Neural progenitor cell (in vitro differentiated cells): ENCODE data around the gene PLD2. TPM values are rescaled to one million over a fixed set of nuclear protein-coding genes. Genes with fewer than 3 reads are reported as not detected.

Experiments used
- DNase-seq: peaks from one replicate; pipeline ENCODE4 v3.0.0-alpha.2; 2016; ENCODE audit warnings: low spot score
- H2AFZ ChIP-seq: fragments of 200-600 bp; sonication (generic); replicated peaks from 2 replicates; pipeline ENCODE4 v1.6.1; 2016; ENCODE audit warnings: antibody characterized with exemption
- H3F3A ChIP-seq: fragments of 200-600 bp; sonication (generic); 2 replicates; pipeline ENCODE4 v1.6.1; 2016; ENCODE audit warnings: antibody characterized with exemption, low read depth
- H3K27ac ChIP-seq: fragments of 200-600 bp; sonication (generic); 2 replicates; pipeline ENCODE4 v1.5.1; 2016; ENCODE audit warnings: mild to moderate bottlenecking
- H3K27me3 ChIP-seq: fragments of 200-600 bp; sonication (generic); 2 replicates; pipeline ENCODE4 v1.6.1; 2016; ENCODE audit warnings: mild to moderate bottlenecking, moderate library complexity
- H3K36me3 ChIP-seq: fragments of 200-600 bp; sonication (generic); 2 replicates; pipeline ENCODE4 v1.5.1; 2016
- H3K4me1 ChIP-seq: fragments of 200-600 bp; sonication (generic); 2 replicates; pipeline ENCODE4 v1.6.1; 2016; ENCODE audit warnings: mixed run types
- H3K4me2 ChIP-seq: fragments of 200-600 bp; sonication (generic); 2 replicates; pipeline ENCODE4 v1.6.1; 2016
- H3K4me3 ChIP-seq: fragments of 200-600 bp; sonication (generic); 2 replicates; pipeline ENCODE4 v1.5.1; 2016
- H3K79me2 ChIP-seq: fragments of 200-600 bp; sonication (generic); 2 replicates; pipeline ENCODE4 v1.6.1; 2016; ENCODE audit warnings: low read depth
- H3K9ac ChIP-seq: fragments of 200-600 bp; sonication (generic); 2 replicates; pipeline ENCODE4 v1.6.1; 2016
- H3K9me3 ChIP-seq: fragments of 200-600 bp; sonication (generic); 2 replicates; pipeline ENCODE4 v1.5.1; 2016; ENCODE audit warnings: low read depth
- H4K20me1 ChIP-seq: fragments of 200-600 bp; sonication (generic); 2 replicates; pipeline ENCODE4 v1.6.1; 2016; ENCODE audit warnings: low read depth
- H3K27ac Mint-ChIP-seq: 3 replicates; pipeline ENCODE4 v1.8.0; 2021; ENCODE audit warnings: mixed read lengths
- H3K27me3 Mint-ChIP-seq: 2 replicates; pipeline ENCODE4 v1.8.0; 2022; ENCODE audit warnings: low read depth, mild to moderate bottlenecking, inconsistent platforms, moderate library complexity, mixed read lengths; ENCODE audit not compliant: insufficient read depth
- H3K36me3 Mint-ChIP-seq: 3 replicates; pipeline ENCODE4 v1.8.0; 2021; ENCODE audit warnings: mixed read lengths
- H3K4me1 Mint-ChIP-seq: 3 replicates; pipeline ENCODE4 v1.8.0; 2021; ENCODE audit warnings: mixed read lengths
- H3K4me3 Mint-ChIP-seq: 3 replicates; pipeline ENCODE4 v1.8.0; 2021; ENCODE audit warnings: mild to moderate bottlenecking, moderate library complexity, mixed read lengths
- H3K9me3 Mint-ChIP-seq: 3 replicates; pipeline ENCODE4 v1.8.0; 2020; ENCODE audit warnings: mixed read lengths
- CTCF ChIP-seq: fragments of 200-600 bp; sonication (generic); IDR thresholded peaks from 2 replicates; pipeline ENCODE4 v1.5.1; 2017; ENCODE audit warnings: antibody characterized with exemption, mild to moderate bottlenecking
- EZH2 ChIP-seq: fragments of 200-600 bp; sonication (generic); IDR thresholded peaks from 2 replicates; pipeline ENCODE4 v1.6.1; 2017; ENCODE audit warnings: antibody characterized with exemption, mild to moderate bottlenecking, moderate library complexity
- EZH2phosphoT487 ChIP-seq: fragments of 200-600 bp; sonication (generic); IDR thresholded peaks from 2 replicates; pipeline ENCODE4 v1.6.1; 2017; ENCODE audit warnings: antibody characterized with exemption
- total RNA-seq: library from RNA; depleted of rRNA; stranded (reverse); fragments of >200 nt; gene quantifications from 2 replicates; pipeline ENCODE4 v1.2.3, GENCODE V29; 2015; ENCODE audit warnings: low replicate concordance

The PLD2 gene
- total RNA-seq, 1 donor from 2014 or later = 23.8 TPM

DNA sequence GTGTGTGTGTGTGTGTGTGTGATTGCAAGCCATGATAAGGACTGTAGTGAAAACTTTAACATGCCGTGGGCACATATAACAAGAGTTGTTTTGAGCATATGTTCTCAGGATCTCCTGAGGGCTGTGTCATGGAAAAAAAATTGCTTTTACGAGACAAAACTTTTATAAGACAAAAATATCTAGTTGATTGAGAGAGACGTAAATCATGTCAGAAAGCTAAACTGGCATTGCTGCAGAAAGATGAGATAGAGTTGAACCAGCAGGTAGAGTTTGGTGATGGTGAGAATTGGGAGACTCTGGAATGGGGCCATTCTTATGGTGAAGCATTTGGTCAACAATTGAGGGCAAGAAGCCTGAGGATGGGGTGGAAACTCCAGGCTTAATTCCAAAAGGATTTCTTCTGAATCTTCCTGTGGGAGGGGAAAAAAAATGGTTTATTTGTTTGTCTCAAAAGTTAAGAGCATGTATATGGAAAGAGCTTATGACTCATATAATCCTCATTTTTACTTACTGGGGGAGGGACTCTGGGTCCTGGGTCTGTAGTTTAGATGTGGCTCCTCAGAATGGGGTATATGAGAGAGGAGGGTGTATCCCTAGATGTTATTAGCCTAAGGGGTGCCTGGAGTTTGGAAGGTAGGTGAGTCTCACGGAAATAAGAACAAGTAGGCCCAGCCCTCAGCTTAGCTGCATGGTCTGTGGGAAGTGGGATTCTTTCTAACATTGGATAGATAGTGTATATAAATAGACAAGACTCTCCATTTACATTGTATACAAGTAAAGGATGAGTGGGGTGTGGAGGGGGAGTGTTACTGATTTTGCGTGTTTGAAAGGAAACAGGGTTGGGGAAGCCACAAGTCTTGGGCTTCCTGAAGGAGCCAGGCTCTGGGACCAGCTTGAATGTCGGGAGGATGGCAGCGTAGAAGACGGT, 33.3 kb downstream of the PLD2 start:
- H3K27ac Mint-ChIP-seq = no peak overlapping the region
- H3K27me3 ChIP-seq = no peaks in the 10 kb centered on the region
- no peak overlapping the region for H3K4me2 ChIP-seq
- no peak overlapping the region for H3K4me3 ChIP-seq
- no peaks in the 10 kb centered on the region for H3K36me3 ChIP-seq
- H4K20me1 ChIP-seq = peaks cover 21% of the 10 kb centered on the region
- DNase-seq = no peak
- H3K4me1 ChIP-seq = no peaks in the 10 kb centered on the region
- no peaks in the 10 kb centered on the region for H3F3A ChIP-seq
- peaks cover 5% of the 10 kb centered on the region for H3K36me3 Mint-ChIP-seq
- H3K27ac ChIP-seq = no peak overlapping the region
- no peak for TF ChIP-seq EZH2
- TF ChIP-seq CTCF = no peak
- no peak for TF ChIP-seq EZH2phosphoT487
- no peaks in the 10 kb centered on the region for H3K9me3 ChIP-seq
- H3K79me2 ChIP-seq = peaks cover 48% of the 10 kb centered on the region
- H3K9me3 Mint-ChIP-seq = no peaks in the 10 kb centered on the region
- peaks cover 7% of the 10 kb centered on the region for H3K4me1 Mint-ChIP-seq
- no peak overlapping the region for H3K4me3 Mint-ChIP-seq
- no peak overlapping the region for H2AFZ ChIP-seq
- no peak overlapping the region for H3K9ac ChIP-seq
- peaks cover 2% of the 10 kb centered on the region for H3K27me3 Mint-ChIP-seq

- Histone ChIP-seq H3K9ac (no peak overlapping the region), H3K27ac (no peak overlapping the region), H3K4me1 (no peaks in the 10 kb centered on the region), H3F3A (no peaks in the 10 kb centered on the region), H3K9me3 (no peaks in the 10 kb centered on the region), H3K36me3 (no peaks in the 10 kb centered on the region), H3K4me3 (no peak overlapping the region), H4K20me1 (peaks cover 14% of the 10 kb centered on the region), H2AFZ (no peak overlapping the region), H3K4me2 (no peak overlapping the region), H3K79me2 (peaks cover 41% of the 10 kb centered on the region), H3K27me3 (no peaks in the 10 kb centered on the region)
- DNase-seq = no peak
- Mint-ChIP-seq H3K4me3 (no peak overlapping the region), H3K4me1 (peaks cover 4% of the 10 kb centered on the region), H3K27ac (no peak overlapping the region), H3K9me3 (no peaks in the 10 kb centered on the region), H3K36me3 (peaks cover 5% of the 10 kb centered on the region), H3K27me3 (peaks cover 2% of the 10 kb centered on the region)
- no peak for TF ChIP-seq CTCF
- TF ChIP-seq EZH2phosphoT487 = no peak
- TF ChIP-seq EZH2 = no peak
Measured at GRCh38 chr17:4840893-4841242, 33.9 kb downstream of the PLD2 start.

DNA sequence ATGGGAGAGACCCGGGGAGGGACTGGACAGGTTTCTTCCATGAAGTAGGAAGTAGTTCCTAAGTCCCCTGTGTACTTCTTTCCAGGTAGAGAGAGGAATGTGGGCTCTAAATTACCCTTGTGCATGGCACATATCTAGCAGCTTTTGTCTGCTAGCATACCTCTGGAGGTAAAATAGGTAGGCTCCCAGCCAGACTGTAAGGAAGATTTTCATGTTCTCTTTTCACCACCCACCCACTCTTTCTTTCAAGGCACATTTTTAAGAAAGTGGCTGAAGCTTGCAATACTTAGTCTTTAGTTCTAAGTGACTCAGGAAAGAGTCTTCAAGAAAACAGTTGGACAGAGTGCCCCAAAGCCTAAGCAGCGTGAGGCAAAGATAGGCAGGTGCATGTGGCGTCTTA, 35.4 kb downstream of the PLD2 start:
- Mint-ChIP-seq H3K9me3 (no peaks in the 10 kb centered on the region), H3K36me3 (peaks cover 5% of the 10 kb centered on the region), H3K4me3 (no peak overlapping the region), H3K27me3 (peaks cover 2% of the 10 kb centered on the region), H3K27ac (no peak overlapping the region), H3K4me1 (peaks cover 2% of the 10 kb centered on the region)
- Histone ChIP-seq H3K4me3 (no peak overlapping the region), H4K20me1 (peaks cover 4% of the 10 kb centered on the region), H3K79me2 (peaks cover 32% of the 10 kb centered on the region), H3K4me2 (no peak overlapping the region), H3K9me3 (no peaks in the 10 kb centered on the region), H3K4me1 (no peaks in the 10 kb centered on the region), H3F3A (no peaks in the 10 kb centered on the region), H3K27me3 (no peaks in the 10 kb centered on the region), H3K36me3 (no peaks in the 10 kb centered on the region), H3K9ac (no peak overlapping the region), H2AFZ (no peak overlapping the region), H3K27ac (no peak overlapping the region)
- DNase-seq = no peak
- TF ChIP-seq CTCF (no peak), EZH2phosphoT487 (no peak), EZH2 (no peak)
